Activated effector memory CD4-positive, alpha-beta T cell treated with anti-CD3 and anti-CD28 coated beads, Interleukin-2, amount 50 U/mL, for 16 hours (primary cell): ENCODE results near the gene SPRY2.
"Not testable (repeated sequence)": the region's sequence is repeated elsewhere in the genome, so short reads cannot be mapped to it uniquely, and the experiment has no call there.

Experiments
- DNase-seq: peaks from one replicate; pipeline ENCODE4 v3.0.0-alpha.2; 2020

SPRY2 gene

DNA sequence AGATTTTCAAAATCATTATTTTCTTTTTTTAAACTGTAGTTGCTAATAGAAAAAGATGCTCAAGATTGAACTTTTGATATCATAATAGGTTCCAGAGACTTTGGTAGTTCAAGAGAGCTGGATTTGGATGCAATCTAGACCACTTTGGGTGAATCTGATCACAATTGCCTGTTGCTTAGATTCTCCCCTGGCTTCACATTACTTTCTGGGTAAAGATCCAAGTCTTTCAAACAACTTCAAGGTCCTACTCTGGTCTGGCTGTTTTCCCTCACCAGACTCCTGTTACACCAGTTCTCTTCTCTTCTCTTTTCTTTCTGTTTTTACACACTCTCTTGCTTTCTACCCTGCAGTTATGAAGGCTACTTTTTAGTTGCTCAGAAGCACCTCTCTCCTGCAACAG is 7.4 kb upstream of the SPRY2 start:
- DNase-seq: no peak

DNA sequence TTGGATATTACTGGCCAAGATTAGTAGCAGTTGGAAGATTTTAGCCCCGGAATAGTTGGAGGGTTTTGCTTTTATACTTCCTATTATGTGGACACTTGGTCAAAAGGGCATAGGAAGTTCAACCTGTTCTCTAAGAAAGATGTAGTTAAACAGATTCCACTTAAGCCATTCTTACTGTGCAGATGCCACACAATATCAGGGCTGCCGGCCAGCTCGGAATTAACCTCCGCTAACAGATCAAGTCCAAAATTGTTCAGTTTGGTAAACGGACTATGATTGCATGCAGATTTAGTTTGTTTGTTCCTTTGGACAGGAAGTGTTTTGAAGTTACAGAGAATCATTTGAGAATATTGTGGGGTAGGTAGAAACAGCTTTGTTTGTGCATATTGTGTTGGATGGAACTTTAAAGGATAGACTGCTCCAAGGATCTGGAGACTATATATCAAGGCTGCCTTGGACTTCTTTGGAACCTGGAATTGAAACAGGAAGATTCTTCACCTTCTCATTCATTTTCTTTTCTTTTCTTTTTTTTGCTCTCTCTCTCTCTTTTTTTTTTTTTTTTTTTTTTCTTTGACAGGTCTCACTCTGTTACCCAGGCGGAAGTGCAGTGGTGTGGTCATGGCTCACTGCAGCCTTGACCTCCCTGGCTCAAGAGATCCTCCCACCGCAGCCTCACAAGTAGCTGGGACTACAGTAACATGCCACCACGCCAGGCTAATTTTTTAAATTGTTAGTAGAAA is 5.0 kb upstream of the SPRY2 start:
- DNase-seq: no peak

DNA sequence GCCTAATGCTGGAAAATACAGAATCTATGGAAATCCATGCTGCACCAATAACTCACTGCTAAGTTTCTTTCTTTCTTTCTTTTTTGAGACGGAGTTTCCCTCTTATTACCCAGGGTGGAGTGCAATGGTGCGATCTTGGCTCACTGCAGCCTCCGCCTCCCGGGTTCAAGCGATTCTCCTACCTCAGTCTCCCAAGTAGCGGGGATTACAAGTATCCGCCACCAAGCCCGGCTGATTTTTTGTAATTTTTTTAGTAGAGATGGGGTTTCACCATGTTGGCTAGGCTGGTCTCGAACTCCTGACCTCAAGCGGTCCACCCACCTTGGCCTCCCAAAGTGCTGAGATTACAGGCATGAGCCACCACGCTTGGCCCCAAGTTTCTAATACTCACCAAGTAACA is 3.1 kb upstream of the SPRY2 start:
- not testable (repeated sequence) for DNase-seq

DNA sequence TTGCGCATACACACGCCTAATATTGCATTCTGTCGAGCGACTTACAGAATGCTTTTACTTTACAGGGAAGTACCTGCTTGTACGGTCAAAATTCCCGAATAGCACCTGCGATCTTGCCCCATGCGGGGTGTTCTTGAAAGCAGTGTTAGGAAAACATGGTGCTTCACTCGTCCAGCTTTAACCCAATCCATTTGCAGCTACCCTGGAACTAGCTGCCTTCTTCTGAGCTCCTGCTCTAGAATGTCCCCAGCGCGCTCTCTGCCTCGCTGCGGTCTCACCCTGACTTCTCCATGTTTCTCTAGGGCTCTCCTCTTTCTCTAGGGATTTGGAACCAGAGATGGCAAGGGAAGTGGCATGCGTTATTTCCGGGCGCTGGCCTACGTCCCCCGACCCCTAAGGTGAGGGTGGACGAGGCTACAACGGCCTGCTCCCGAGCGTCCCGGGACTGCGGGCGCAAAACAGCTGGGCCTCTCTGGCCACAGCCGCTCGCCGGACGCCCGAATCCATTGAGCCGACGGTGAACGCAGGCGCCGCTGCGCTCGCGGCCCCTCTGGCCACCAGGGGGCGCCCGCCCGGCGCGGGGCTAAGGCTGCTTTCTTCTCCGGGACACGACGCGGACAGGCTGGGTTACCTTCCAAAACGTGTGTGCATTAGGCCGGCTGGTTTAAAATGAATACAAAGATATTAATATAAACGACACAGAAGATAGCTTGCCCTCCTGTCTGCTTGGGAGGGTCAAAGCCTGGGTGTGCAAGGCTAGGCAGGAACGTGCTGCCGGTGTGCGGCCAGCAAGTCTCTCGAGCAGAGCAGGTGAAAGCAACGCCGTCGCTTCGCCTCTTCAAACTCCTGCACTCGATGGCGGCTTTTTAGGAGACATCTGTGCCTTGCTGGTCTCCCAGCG is 1.8 kb upstream of the SPRY2 start:
- DNase-seq: peak; percentile 87

DNA sequence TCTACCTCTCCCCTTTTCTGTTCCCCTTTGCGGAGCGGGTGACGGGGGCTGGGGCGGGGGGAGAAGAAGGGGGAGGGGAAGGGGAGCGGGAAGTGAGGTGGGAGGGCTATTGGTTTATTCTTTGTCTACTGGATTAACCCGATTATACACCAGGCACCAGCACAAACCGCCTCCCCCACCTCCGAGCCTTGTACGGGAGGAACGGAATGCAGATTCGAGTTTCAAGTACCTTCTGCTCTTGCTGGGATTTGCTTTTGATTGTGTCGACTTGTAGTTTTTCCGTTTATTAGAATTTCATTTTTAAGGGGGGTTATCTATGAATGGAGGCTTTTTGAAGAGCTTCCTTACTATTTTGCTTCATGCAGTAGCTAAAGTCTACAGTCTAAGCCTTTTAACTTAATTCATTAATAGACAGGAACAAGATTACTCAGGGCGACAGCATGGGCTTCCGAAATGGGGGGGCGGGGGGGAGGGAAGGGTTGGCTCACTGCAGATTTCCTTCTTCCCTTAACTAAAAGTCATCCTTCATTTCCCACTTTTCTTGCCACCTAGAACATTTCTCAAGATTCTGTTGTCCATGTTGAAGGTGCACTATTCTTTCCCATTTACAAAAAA is 937 bp upstream of the SPRY2 start:
- DNase-seq: no peak

DNA sequence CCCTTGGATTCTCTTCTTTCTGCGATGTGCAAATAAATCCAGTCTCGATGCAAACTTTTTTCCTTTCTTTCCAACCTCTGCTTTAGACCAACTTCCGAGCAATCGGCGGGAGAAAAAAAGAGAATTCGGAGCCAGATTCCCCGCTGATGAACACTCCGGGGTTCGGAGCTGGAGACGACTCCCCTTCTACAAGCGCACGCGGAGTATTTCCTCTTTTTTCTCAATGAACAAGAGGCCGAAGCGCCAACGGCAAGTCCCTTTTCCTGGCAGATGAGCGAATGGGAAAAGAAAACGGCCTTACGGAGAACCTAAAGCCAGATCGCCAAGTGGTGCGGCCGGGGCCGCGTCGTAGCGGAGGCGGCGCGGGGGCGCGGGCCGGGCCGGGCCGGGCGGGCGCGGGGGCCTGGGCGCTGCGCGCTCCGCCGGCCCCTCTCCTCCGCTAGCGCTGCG is 250 bp downstream of the SPRY2 start:
- no peak for DNase-seq

DNA sequence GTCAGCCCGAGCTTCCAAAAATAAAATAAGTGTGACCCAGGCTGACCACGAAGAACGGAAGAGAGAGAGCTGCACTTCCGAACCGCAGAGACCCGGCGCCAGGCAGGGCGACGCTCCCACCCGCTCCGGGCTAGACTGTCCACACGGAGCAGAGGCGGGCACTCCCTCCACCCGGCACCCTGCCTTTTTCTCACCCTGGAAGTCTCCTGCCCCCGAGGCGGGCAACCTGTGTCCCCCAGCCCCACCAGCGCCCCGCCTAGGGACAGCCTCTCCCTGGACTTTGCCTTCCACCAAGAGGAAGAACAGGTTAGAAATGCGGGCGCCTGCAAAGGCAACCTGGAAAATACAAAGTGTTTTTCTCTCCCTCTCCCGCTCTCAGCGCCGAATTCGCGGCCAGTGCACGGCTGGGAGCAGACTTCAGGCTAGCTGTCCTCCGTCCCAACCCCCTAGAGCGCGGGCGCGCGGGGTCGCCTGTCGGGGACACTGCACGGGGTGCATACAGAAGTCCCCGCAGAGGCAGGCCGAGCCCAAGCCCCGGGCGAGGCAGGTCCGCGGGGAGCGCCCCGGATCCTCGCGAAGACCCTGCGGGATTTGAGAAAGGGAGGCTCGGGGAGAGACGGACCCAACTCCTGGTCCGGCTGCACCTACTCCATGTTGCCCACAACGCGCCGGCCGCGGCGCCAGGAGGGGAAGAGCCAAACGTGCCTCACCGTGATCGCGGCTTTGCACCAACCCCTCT is 845 bp downstream of the SPRY2 start:
- DNase-seq: no peak

DNA sequence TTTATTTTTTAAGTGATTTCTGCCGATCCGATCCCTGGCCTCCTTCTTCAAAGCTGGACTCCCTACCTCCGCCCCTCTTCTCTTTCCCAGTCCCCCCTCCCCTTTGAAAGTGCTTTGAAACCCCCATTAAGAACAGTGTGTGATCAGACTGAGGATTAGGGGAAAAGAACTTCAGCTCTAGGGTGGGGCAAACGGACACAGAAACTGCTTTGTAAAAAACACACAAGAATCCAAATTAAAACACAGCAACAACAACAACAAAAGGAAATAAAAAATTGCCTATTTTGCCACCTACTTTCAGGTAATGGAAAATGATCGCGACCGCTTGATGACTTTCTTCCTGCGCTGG is 1.4 kb downstream of the SPRY2 start:
- DNase-seq: no peak

DNA sequence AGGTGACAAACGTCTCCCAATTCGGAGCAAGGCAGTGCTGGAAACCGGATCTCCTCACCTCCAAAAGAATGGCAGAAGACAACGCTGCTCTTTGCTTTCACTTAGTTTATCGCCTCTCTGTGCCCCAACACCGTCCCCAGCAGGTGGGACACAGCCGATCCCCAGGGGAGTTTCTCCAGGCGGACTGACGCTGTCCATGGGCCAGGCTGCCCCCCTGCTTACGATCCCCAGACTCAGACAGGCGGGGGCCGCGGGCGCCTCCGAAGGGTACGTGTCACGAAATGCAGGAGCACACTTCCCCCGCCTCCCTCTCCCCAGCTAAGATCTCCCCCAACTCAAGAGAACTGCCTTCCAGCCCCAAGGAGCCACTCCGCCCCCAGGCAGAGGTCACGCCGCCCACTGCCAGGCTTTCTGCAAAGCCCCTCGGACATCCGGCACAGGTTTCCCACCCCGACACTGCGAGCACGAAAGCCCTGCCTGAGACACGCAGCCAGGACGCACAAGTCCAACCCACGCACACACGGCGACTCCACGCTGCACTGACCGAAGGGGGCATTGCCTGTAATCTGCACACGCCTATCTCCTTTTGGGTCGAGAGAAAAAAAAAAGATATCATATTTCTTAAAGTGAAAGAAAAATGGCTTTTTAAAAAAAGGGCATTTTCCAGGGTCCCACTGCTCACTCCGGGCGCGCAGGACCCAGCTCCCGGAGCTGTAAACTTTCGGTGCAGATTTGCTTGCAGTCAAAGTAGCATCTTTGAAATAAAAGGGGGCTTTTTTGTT is 2.0 kb downstream of the SPRY2 start:
- no peak for DNase-seq

DNA sequence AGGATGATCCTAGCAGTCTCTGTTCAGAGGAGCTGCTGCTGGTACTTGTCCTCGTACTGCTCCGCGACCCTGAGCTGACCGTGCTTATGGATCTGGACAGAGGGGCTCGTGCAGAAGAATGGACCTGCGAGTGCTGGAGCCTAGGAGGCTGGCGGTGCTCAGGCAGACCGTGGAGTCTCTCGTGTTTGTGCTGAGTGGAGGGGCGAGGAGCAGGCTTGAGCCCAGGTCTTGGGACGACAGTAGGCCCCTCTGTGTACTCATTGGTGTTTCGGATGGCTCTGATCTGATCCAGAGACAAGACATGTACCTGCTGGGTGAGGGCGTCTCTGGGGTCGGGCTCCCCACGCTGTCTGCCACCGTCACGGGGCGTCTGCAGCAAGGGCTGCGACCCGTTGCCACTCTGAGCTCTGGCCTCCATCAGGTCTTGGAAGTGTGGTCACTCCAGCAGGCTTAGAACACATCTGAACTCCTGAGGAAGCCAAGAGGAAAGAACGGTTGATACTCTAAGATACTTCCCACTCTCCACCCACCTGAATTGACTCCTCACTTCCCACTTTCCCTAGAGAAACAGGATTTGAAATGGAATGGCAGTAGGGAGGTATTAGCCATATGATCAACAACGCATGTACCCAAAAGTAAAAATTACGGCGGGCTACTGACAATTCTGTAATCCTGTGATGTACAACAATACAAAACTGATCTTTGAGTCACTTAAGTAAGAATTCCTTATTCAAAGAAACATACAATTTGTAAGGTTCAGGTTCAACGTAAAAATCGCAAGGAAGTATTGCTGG is 3.4 kb downstream of the SPRY2 start:
- no peak for DNase-seq

DNA sequence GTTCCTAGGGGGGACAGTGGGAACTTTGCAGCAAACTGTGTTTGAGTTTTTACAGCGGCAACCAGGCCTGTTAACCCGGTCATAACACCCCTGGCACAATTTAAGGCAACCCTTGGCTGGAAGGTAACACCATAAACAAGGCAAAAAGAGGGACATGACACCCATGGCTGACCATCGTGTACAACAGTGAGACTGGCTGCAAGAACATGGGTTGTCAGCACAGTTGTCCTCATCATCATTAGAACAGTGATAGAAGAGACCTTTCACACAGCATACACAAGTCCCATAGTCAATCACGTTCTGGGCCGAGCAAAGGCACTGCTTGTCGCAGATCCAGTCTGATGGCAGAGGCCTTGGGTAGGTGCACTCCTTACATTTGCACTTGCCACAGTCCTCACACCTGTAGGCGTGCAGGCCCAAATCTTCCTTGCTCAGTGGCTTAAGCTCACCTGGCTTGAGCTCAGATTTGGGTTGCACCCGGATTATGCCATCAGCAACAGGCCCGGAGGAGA is 4.1 kb downstream of the SPRY2 start:
- DNase-seq: no peak

DNA sequence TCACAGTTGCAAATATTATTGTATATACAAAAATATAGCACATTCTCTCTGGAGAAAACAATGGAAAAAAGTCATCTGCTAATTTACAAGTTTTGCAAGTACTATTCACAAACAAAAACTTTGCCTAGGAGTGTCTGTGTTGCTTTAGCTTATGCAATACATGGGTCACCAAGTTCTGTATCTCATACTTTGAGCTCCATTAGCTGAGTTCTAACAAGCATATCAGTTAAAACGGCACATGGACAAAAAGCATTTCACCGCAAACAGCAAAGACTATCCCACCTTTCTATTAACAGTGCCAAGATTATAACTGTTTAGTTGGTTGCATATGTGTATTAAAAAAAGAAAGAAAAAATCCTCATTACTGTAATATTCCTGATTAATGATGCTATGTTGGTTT is 4.6 kb downstream of the SPRY2 start:
- no peak for DNase-seq

DNA sequence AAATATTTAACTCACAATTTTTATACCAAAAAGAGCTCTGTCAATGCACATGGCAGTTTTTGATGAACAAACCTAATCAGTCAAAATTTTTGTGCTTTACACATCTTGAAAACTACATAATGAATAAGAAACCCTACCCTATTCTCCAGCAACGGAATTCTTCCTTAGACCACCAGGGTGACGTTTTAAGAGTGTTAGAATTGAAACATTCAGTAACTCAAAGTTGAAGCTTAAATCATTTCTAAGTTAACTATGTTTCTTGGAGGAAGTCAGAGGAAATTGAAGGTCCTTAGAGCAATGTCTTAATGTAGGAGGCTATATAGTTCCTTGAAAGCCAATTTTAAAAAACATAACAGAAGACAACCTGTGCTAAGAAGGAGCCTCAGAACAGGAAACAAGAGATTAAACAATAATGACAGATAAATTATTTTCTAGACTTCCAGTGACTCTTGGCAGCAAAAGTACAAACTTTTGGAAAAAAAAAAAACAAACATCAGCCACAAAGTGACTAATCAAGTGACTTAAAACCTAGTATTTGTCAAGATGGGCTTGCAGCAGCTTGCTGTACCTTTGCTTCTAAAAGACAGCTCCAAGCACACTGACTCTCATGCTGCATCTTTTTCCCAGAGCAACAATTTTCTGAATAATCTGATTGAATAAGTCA is 6.2 kb downstream of the SPRY2 start:
- DNase-seq: no peak

DNA sequence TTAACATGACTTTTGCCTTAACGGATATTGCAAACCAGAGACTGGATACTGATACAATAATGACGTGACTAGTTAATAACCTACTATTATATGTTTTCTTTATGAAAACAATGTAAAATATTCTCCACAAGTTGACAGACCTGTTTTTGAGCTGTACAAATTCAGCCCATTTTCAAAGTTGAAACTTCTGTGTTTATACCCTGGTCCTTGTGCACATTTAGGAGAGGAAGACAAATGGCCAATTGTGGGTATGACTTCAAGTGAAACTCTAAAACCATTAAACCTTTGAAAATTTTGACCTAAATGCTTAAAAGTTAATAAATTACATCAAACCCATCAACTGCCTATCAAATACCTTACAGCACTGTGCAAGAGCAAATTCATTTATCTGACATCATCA is 8.9 kb downstream of the SPRY2 start:
- no peak for DNase-seq

DNA sequence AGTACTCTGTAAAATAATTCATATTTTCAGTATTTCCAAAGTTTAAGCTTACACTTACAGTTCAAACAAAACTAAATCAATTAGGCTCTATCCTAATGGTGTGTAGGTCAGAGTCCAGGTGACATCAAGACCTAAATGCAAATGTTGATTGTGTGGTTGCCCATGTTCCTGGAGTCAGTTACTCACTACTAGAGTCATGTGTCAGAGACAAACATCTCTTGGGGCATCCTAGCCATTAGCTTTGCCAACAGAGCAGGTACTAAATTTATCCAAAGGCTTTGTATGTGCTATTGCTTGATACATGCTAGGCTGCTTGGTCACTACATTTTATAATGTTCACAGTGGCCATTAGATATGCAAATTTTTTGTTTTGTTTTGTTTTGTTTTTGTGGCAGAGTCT is 11.7 kb downstream of the SPRY2 start:
- no peak for DNase-seq

DNA sequence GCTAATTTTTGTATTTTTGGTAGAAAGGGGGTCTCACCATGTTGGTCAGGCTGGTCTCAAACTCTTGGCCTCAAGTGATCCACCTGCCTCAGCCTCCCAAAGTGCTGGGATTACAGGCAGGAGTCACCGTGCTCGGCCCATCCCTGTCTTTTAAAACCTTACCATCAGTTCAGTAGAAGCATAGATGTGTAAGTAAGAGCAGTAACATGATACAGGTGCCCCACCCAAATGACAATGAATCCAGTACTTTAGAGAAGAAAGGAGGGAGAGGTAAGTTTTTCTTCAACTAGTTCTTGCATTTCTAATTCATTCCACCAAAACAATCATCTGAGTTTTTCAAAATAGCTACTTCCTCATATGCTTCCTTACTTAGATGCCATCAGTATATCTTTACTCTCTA is 21.9 kb downstream of the SPRY2 start:
- DNase-seq: no peak

DNA sequence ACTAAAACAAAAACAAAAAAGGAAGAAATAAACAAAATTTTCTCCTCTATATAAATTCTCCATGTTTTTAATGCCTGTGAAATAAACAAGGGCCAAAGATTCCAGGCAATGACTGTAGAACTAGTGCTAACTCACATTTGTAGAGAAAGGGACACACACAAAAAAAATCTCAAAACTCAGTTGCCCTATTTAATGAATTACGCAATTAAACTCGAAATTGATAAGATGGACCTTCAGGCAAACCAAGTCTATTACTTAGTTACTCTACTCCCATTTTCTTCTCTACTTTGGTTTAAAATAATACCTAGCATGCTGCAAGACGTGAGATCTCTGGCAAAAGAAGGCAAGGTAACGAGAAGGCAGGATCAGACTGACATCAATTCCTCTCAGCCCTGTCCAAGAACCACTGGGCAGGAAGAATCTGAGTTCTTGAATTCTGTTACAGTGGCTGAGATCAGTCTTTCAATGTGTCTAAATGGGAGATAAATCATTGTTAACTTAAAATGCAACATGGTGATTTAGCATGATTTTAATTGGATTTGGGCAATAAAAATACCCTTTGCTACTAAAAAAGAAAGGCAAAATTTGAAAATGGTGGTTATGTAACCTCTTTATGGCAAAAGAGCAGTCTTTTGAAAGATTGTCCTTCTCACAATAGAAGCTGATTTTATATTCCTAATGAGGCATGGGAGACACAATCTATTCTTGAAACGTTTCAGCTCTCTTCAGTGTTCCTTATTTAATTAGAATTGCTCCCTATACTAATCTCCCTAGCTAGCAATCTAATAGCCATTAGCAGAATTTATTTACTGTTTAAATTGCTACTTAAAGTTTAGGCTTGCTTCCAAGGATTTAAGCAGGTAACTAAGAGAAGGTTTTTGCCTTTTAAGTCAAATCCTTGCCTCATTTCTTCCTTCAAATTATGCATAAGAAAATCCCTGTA is 25.9 kb downstream of the SPRY2 start:
- no peak for DNase-seq

DNA sequence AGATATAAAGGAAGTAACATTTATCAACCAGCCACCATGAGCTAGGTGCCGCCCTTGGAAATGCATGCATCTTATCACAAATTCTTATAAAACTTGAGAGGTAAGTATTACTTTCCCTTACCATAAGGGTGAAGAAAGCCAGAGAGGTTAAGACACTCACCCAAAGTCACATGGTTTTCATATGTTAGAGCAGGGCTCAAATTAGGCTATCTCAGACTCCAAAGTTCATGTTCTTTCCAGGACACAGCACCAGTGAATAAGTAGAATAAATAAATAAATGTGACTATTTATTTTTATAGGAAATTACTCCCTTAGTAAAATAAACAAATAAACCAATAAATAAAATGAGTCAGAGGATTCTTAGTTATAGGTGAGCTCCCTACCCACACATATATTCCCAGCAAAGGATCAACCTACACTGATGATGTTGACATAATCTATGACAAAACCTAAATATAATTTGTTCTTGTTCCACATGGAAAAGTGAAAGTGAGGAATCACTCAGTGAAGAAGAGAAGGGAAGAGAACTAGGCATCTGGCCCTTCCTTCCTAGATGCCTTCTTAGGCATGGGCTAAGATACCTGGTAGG is 27.2 kb downstream of the SPRY2 start:
- DNase-seq: no peak

DNA sequence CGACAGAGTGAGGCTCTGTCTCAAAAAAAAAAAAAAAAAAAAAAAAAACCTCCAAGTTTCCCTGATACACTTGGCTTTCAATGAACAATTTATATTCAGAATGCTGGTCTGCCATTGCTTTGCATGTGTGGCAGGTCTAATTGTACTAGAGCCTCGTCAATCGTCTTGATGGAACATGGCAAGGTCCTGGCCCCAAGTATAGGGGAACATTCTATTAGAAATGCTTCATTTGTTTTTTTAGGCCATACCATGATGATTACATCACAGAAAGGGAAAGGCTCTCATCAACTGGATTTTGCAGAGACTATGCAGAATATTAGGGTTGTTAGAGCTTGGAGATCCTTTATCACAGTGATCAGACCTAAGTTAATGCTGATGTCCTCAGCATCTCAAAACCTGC is 28.0 kb downstream of the SPRY2 start:
- DNase-seq: no peak
